Measurements from ENCODE around the gene WDR13.

- TF ChIP-seq EP300 (IDR thresholded peaks at IDR 0.05) (no peak), CTCF (IDR thresholded peaks at IDR 0.05) (no peak), POLR2A (IDR thresholded peaks at IDR 0.05) (no peak), POLR2AphosphoS5 (IDR thresholded peaks at IDR 0.05) (no peak)
Measured at GRCh38 chrX:48576108-48576507, 21.2 kb upstream of the WDR13 start.

All from sigmoid colon (tissue), 4 donors.